ENCODE results near the gene IGF1R.

DNA sequence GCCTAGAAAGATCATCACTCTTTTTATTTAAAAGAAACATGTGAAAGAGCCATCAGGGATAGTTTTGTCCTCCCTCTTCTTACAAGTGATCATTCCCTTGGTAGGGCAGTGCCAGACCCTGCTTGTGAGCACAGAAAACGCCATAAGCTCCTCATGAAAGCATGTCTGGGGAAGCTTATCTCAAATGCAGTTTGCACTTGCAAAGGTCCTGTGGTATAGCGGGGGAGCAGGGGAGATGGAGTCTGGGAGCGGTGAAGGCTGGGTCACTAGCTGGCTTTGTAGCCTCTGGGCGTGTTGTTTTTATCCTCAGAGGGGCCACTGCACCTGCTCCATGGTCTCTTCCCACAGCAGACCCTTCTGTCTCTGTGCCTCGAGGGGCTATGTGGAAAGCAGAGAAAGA lies 141.9 kb downstream of the IGF1R start:
- TF ChIP-seq, protein P1, sequence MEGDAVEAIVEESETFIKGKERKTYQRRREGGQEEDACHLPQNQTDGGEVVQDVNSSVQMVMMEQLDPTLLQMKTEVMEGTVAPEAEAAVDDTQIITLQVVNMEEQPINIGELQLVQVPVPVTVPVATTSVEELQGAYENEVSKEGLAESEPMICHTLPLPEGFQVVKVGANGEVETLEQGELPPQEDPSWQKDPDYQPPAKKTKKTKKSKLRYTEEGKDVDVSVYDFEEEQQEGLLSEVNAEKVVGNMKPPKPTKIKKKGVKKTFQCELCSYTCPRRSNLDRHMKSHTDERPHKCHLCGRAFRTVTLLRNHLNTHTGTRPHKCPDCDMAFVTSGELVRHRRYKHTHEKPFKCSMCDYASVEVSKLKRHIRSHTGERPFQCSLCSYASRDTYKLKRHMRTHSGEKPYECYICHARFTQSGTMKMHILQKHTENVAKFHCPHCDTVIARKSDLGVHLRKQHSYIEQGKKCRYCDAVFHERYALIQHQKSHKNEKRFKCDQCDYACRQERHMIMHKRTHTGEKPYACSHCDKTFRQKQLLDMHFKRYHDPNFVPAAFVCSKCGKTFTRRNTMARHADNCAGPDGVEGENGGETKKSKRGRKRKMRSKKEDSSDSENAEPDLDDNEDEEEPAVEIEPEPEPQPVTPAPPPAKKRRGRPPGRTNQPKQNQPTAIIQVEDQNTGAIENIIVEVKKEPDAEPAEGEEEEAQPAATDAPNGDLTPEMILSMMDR (IDR thresholded peaks at IDR 0.05): no peak
- TF ChIP-seq POLR2AphosphoS5 (IDR thresholded peaks at IDR 0.05): no peak
- no peak for TF ChIP-seq POLR2A (IDR thresholded peaks at IDR 0.05)
- no peak for TF ChIP-seq EP300 (IDR thresholded peaks at IDR 0.05; ENCODE audit: low read depth)

Measured in transverse colon (tissue), 4 donors.